ENCODE data around the gene YAE1.

DNA sequence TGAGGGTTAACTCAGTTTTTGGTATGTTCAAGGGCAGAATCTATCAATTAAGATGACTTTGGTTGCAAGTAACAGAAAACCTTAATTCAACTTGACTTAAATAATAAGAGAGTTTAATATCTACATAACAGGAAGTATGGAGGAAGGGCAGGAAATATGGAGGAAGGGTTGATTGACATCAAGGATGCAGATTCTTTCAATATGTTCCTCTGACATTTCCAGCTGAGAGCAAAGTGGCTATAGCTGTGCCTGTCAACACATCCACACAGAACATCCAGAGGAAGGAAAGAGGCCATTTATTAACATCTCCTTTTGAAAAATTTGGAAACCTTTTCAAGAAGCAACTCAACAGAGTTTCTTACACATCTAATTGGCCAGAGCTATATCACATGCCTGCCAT, 37.7 kb downstream of the YAE1 start:
- TF ChIP-seq EZH2 (IDR thresholded peaks at IDR 0.05; ENCODE audit: insufficient read depth, poor library complexity, severe bottlenecking) (no peak), EZH2phosphoT487 (IDR thresholded peaks at IDR 0.05; ENCODE audit: insufficient read depth, low read depth) (no peak)
